ENCODE data around the gene DOC2B. TPM values are rescaled to one million over a fixed set of nuclear protein-coding genes. Genes with fewer than 3 reads are reported as not detected.

Gene DOC2B
- total and polyA plus RNA-seq, 2 of the 8 experiments (the other 6 are each of a cell fraction or from before 2014, with no cell fraction given), result 1.3 to 3.3 TPM

DNA sequence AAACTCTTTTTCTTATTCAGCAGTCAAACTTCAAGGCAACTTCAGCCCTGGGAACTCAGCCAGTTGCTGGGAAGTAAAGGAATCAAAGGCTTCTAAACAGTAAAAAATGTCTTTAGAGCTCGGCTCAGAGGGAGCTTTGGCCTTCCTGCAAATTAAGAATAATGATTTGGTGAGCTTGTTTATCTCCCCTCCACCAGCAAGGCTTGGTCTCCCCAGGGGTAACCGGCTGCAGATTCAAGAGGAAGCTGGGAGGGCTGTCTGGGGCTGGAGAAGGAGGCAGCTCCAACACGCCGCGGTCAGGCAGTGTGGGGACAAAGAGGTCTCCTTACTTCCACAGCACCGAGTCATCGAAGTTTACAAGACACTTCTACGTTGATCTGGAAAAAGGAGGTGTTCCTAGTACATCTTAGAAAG, 17.7 kb upstream of the DOC2B start:
- H2BK20ac ChIP-seq (ENCODE audit: low read length), result no peak overlapping the region
- H3K4ac ChIP-seq (replicated peaks; ENCODE audit: insufficient read length, low read depth, low read length), result no peak overlapping the region
- H3K23me2 ChIP-seq (ENCODE audit: low read depth, low read length), result no peaks in the 10 kb centered on the region
- H3K4me2 ChIP-seq (ENCODE audit: insufficient read depth in 1 of 2, low read depth in 2 of 2, low read length in 2 of 2), result no peak overlapping the region
- H4K91ac ChIP-seq (replicated peaks; ENCODE audit: insufficient read length, low read length), result no peak overlapping the region
- H2AK5ac ChIP-seq (ENCODE audit: low read depth, low read length), result no peak overlapping the region
- H3K9me3 ChIP-seq (ENCODE audit: insufficient read depth in 2 of 2, low read depth in 1 of 2, low read length in 1 of 2), result no peaks in the 10 kb centered on the region
- H3K4me1 ChIP-seq (replicated peaks in 1 of 4; ENCODE audit: control insufficient read depth in 3 of 4, insufficient read depth in 4 of 4, low read length in 3 of 4), result peaks cover 0 to 16% (median 4%) of the 10 kb centered on the region in 4 experiments; a peak in 4 of 7 replicates
- no peak overlapping the region for H4K8ac ChIP-seq (ENCODE audit: extremely low read depth, insufficient read depth, low read length)
- H3K23ac ChIP-seq (ENCODE audit: insufficient read length), result no peak overlapping the region
- no peaks in the 10 kb centered on the region for H3K79me2 ChIP-seq (ENCODE audit: control insufficient read depth in 1 of 2, insufficient read depth in 2 of 2, low read length in 2 of 2)
- H2BK15ac ChIP-seq (ENCODE audit: low read length), result no peak overlapping the region
- ChIA-PET POLR2A (ENCODE audit: partially characterized antibody) (interaction anchor here (0.6 to 1.9 kb wide), 3 partner anchors 10 to 18 kb away, joined by 3 to 6 read pairs (median 4); partner anchors contain the start of gene DOC2B), CTCF (ENCODE audit: partially characterized antibody) (interaction anchor here (1.0 to 2.3 kb wide), 7 partner anchors 14 to 109 kb away, joined by 3 to 8 read pairs (median 4); no protein-coding TSS in a partner anchor)
- WGBS, 2 experiments (ENCODE audit: extremely low coverage in 1 of 2, insufficient coverage in 1 of 2, insufficient read length in 1 of 2, insufficient replicate concordance in 2 of 2, low coverage in 1 of 2, low lambda C conversion rate in 2 of 2, missing lambda C conversion rate in 1 of 2), result 84% methylated on average over 8 of the region's 8 CpGs; no CpG with 5 or more reads in 1 of the 2 experiments
- no peak overlapping the region for H3K27ac ChIP-seq (ENCODE audit: low read depth, low read length)
- no peak overlapping the region for H2BK5ac ChIP-seq (ENCODE audit: low read depth, low read length)
- DNase-seq (ENCODE audit: low read depth in 1 of 2, low spot score in 2 of 2) (no peak), FAIRE-seq (no peak)
- no peak overlapping the region for H2BK120ac ChIP-seq (replicated peaks; ENCODE audit: low read depth, low read length)
- H4K20me1 ChIP-seq (replicated peaks in 1 of 2; ENCODE audit: control insufficient read depth in 1 of 2, insufficient read depth in 2 of 2, low read length in 2 of 2), result no peaks in the 10 kb centered on the region
- no peak overlapping the region for H4K5ac ChIP-seq (ENCODE audit: insufficient read length, low read depth, low read length)
- no peaks in the 10 kb centered on the region for H3K36me3 ChIP-seq (ENCODE audit: control insufficient read depth in 2 of 4, insufficient read depth in 4 of 4, low read length in 3 of 4)
- H2BK12ac ChIP-seq (ENCODE audit: low read depth, low read length), result no peak overlapping the region
- H3K79me1 ChIP-seq (ENCODE audit: low read depth, low read length), result no peaks in the 10 kb centered on the region; the same call in 1 of the 2 replicates
- H3K18ac ChIP-seq (ENCODE audit: extremely low read depth, low read length), result no peak overlapping the region
- H3K4me3 ChIP-seq (ENCODE audit: extremely low read depth in 1 of 4, insufficient read depth in 2 of 4, low read depth in 3 of 4, low read length in 4 of 4), result no peak overlapping the region
- H3K56ac ChIP-seq (replicated peaks; ENCODE audit: insufficient read length, low read depth, low read length), result no peak overlapping the region
- no peak overlapping the region for H3K9ac ChIP-seq (replicated peaks in 1 of 4; ENCODE audit: extremely low read depth in 1 of 4, low read depth in 3 of 4, low read length in 3 of 4)
- no peak overlapping the region for H3K14ac ChIP-seq (ENCODE audit: insufficient read length)
- H2AFZ ChIP-seq (ENCODE audit: low read length), result no peak overlapping the region
- no peaks in the 10 kb centered on the region; a peak in 1 of 7 replicates for H3K27me3 ChIP-seq (replicated peaks in 1 of 4; ENCODE audit: control insufficient read depth in 3 of 4, extremely low read depth in 1 of 4, insufficient read depth in 3 of 4, low read length in 3 of 4)
- TF ChIP-seq CBX8 (IDR thresholded peaks at IDR 0.05; ENCODE audit: borderline replicate concordance, low read depth, low read length), result no peak
- no peak for TF ChIP-seq POU5F1 (IDR thresholded peaks at IDR 0.05; ENCODE audit: low read depth, low read length)
- TF ChIP-seq SIRT6 (IDR thresholded peaks at IDR 0.05; ENCODE audit: low read length), result no peak
- TF ChIP-seq CHD1 (IDR thresholded peaks at IDR 0.05; ENCODE audit: low read depth, low read length), result no peak
- TF ChIP-seq EP300 (IDR thresholded peaks at IDR 0.05; ENCODE audit: borderline replicate concordance in 1 of 2, low read depth in 2 of 2, low read length in 2 of 2), result no peak
- TF ChIP-seq SIN3A (conservative IDR thresholded peaks at IDR 0.05 in 1 of 2, IDR thresholded peaks at IDR 0.05 in 1 of 2; ENCODE audit: low read depth in 1 of 2, low read length in 2 of 2), result no peak
- TF ChIP-seq GABPA (IDR thresholded peaks at IDR 0.05; ENCODE audit: borderline replicate concordance, insufficient read depth, low read length), result no peak
- TF ChIP-seq ASH2L (IDR thresholded peaks at IDR 0.05; ENCODE audit: low read length), result no peak
- TF ChIP-seq GTF2F1 (IDR thresholded peaks at IDR 0.05; ENCODE audit: borderline replicate concordance, low read depth, low read length), result no peak
- TF ChIP-seq SRF (IDR thresholded peaks at IDR 0.05; ENCODE audit: low read depth, low read length), result no peak
- no peak for TF ChIP-seq TAF7 (optimal IDR thresholded peaks at IDR 0.05; ENCODE audit: borderline replicate concordance, low read depth, low read length)
- TF ChIP-seq MAFK (IDR thresholded peaks at IDR 0.05; ENCODE audit: low read depth, low read length), result no peak
- TF ChIP-seq NRF1 (IDR thresholded peaks at IDR 0.05; ENCODE audit: low read depth, low read length), result no peak
- TF ChIP-seq TCF12 (IDR thresholded peaks at IDR 0.05; ENCODE audit: low read depth, low read length), result no peak
- TF ChIP-seq POLR2AphosphoS5 (IDR thresholded peaks at IDR 0.05; ENCODE audit: low read depth, low read length), result no peak

All from H1 (cell line).